Neutrophil (primary cell): ENCODE measurements around the gene VSTM2B.

ENCODE experiments used
- H3K27ac ChIP-seq: fragments of 200-600 bp; sonication (generic); 2 replicates; pipeline ENCODE4 v1.5.1; 2016; ENCODE audit warnings: mild to moderate bottlenecking, moderate library complexity
- H3K27me3 ChIP-seq: fragments of 200-600 bp; sonication (generic); 2 replicates; pipeline ENCODE4 v1.6.0; 2016; ENCODE audit warnings: mild to moderate bottlenecking
- H3K36me3 ChIP-seq: fragments of 200-600 bp; sonication (generic); 2 replicates; pipeline ENCODE4 v1.5.1; 2017
- H3K4me1 ChIP-seq, 2 experiments: fragments of 200-600 bp in 1 of 2; sonication (generic) in 1 of 2; 1 replicate in 1 of 2; 2 replicates in 1 of 2; pipeline versions ENCODE4 v1.5.1 to v1.6.1; 2013 to 2016; ENCODE audit warnings: low read depth in 1 of 2, low read length in 1 of 2, mild to moderate bottlenecking in 1 of 2, moderate library complexity in 1 of 2; ENCODE audit not compliant: control insufficient read depth in 1 of 2, insufficient read depth in 1 of 2
- H3K4me3 ChIP-seq, 2 experiments: fragments of 200-600 bp in 1 of 2; sonication (generic) in 1 of 2; 1 replicate in 1 of 2; 2 replicates in 1 of 2; pipeline ENCODE4 v1.5.1; 2013 to 2016; ENCODE audit warnings: low read depth in 1 of 2, low read length in 1 of 2, mild to moderate bottlenecking in 1 of 2, moderate library complexity in 1 of 2
- H3K9me3 ChIP-seq: fragments of 200-600 bp; sonication (generic); 2 replicates; pipeline ENCODE4 v1.5.1; 2016
- CTCF ChIP-seq: fragments of 200-600 bp; sonication (generic); IDR thresholded peaks from 2 replicates; pipeline ENCODE4 v1.5.1; 2016; ENCODE audit warnings: antibody characterized with exemption

Gene VSTM2B

GRCh38 chr19:29565171-29565570 lies 39.4 kb downstream of the VSTM2B start:
- Histone ChIP-seq H3K4me1 (no peaks in the 10 kb centered on the region), H3K4me3 (no peak overlapping the region), H3K36me3 (no peaks in the 10 kb centered on the region), H3K27ac (no peak overlapping the region), H3K27me3 (peaks cover 26% of the 10 kb centered on the region), H3K9me3 (no peaks in the 10 kb centered on the region)
- TF ChIP-seq CTCF: no peak

DNA sequence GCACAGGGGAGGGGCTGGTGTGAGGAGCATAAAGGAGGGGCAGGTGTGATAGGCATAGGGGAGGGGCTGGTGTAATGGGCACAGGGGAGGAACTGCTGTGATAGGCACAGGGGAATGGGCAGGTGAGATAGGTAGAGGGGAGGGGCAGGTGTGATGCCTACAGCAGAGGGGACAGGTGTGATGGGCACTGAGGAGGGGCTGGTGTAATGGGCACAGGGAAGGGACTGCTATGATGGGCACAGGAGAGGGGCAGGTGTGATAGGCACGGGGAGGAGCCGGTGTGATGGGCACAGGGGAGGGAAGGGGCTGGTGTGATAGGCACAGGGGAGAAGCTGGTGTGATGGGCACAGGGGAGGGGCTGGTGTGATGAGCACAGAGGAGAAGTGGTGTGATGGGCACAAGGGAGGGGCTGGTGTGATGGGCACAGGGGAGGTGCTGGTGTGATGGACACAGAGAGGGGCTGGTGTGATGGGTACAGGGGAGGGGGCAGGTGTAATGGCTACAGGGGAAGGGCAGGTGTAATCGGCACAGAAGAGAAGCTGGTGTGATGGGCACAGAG lies 40.8 kb downstream of the VSTM2B start:
- H3K4me3 ChIP-seq: no peak overlapping the region
- H3K27me3 ChIP-seq: peaks cover 33% of the 10 kb centered on the region
- no peak for TF ChIP-seq CTCF
- H3K36me3 ChIP-seq: no peaks in the 10 kb centered on the region
- H3K9me3 ChIP-seq: no peaks in the 10 kb centered on the region
- no peaks in the 10 kb centered on the region for H3K4me1 ChIP-seq
- no peak overlapping the region for H3K27ac ChIP-seq

- peaks cover 31% of the 10 kb centered on the region for H3K27me3 ChIP-seq
- TF ChIP-seq CTCF: no peak
- H3K36me3 ChIP-seq: no peaks in the 10 kb centered on the region
- no peaks in the 10 kb centered on the region for H3K4me1 ChIP-seq
- no peaks in the 10 kb centered on the region for H3K9me3 ChIP-seq
- no peak overlapping the region for H3K4me3 ChIP-seq
- H3K27ac ChIP-seq: no peak overlapping the region
Observed at GRCh38 chr19:29567366-29567915, 41.6 kb downstream of the VSTM2B start.

DNA sequence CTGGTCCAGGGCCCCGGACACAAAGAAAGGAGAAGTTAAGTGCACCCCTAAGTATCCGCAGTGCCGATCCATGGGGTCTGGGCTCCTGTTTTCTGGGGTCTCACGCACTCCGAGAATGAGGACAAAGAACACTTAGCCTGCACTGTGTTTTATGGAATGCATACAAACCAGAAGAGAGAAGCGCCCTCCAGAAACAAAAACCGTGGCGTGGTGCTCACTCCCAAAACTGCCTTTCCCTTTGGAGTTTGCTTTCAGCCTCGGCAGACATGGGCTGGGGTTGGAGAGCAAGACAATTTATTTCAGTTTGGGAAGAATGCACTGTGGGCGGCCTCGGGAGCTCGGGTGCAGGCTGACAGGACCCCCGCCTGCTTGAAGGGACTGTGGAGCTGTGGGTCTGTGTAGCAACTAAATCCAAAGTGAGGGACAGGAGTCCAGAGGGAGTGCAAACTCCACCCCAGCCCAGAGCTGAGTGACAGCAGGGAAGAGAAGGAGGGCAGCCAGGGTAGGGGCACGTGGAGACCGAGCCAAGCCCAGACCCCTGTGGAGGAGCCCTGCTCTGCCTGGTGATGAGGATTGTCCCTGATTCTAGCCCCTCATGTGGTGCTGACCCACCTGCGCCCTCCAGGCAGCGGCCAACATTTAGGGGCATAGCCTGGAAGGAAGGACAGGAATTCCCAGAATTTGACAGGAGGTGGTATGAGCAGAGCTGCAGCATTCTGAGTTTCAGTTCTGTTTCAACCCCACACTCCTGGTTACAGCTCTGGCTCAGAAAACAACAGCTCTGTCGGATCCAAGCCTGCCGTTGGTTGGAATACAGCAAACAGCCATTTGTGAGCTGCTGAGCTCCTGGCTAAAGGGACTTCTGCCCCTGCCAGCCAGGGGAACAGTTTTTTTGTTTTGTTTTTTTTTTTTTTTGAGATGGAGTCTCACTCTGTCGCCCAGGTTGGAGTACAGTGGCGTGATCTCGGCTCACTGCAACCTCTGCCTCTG lies 42.5 kb downstream of the VSTM2B start:
- Histone ChIP-seq H3K4me3 (no peak overlapping the region), H3K27me3 (peaks cover 32% of the 10 kb centered on the region), H3K36me3 (no peaks in the 10 kb centered on the region), H3K9me3 (no peaks in the 10 kb centered on the region), H3K4me1 (no peaks in the 10 kb centered on the region), H3K27ac (no peak overlapping the region)
- no peak for TF ChIP-seq CTCF

DNA sequence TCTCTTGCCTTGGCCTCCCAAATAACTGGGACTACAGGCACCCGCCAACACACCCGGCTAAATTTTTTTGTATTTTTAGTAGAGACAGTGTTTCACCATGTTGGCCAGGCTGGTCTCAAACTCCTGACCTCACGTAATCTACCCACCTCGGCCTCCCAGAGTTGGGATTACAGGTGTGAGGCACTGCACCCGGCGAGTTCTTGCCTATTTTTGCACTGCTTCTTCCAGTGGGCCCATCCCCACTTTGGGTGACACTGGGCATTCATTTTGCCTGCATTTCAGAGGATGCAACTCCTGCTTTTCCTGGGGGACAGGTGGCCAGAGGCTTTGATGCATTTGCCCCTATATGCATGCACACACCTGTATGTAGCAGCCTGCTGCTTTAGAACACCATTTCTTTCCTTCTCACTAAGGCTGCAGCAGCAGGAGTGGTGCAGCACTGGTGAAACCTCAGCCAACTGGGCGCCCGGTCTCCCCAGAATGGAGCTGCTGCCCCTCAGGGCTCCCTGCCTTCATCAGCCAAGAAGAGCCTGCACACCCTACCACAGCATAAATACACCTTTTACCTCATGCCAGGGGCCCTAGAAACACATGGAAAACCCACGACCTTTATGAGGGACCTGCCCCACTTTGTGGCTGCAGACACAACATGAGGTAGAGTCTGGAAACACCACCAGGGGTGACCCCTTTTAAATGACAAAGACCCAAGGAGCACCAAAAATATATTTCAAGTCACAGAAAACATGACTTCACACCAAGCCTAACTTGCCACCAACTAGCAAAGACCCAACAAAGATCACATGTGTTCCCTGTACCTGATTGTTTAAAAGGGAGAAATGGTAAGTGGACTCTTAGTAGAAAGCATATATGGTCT lies 43.5 kb downstream of the VSTM2B start:
- no peak overlapping the region for H3K4me3 ChIP-seq
- peaks cover 38% of the 10 kb centered on the region for H3K27me3 ChIP-seq
- TF ChIP-seq CTCF: no peak
- H3K9me3 ChIP-seq: no peaks in the 10 kb centered on the region
- H3K27ac ChIP-seq: no peak overlapping the region
- no peaks in the 10 kb centered on the region for H3K36me3 ChIP-seq
- H3K4me1 ChIP-seq: no peaks in the 10 kb centered on the region
